ENCODE data around the gene OCIAD2. TPM values are rescaled to one million over a fixed set of nuclear protein-coding genes. Genes with fewer than 3 reads are reported as not detected.
A peak's percentile ranks its signal among the peaks of the same experiment; 100 is the strongest.

The OCIAD2 gene
- total RNA-seq, 1 donor = 7.6 TPM

DNA sequence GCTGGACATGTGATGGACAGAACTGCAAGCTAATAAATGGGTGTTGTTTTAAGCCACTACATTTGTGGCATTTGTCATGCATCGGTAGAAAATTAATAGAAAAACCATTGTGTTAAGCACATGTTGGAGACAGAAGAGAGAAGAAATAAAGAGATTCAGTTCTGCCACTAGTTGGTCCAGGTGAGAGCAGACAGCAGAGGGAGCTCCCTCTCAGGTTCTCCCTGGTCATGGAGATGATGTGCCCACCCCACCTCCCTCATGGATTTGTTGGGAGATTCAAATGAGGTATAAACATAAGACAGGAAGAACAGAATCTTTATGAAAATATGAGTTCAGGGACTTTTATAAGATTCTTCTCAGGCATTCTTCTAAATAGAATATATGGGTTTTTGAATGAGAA lies 36.8 kb upstream of the OCIAD2 start:
- Histone ChIP-seq H3K79me2 (ENCODE audit: insufficient read depth, low read length) (no peaks in the 10 kb centered on the region), H3K36me3 (ENCODE audit: insufficient read depth, low read length) (no peaks in the 10 kb centered on the region), H3K4me3 (ENCODE audit: insufficient read depth, low read length) (no peak overlapping the region), H3K9me3 (ENCODE audit: low read depth, low read length) (peaks cover 1% of the 10 kb centered on the region), H3K27me3 (ENCODE audit: insufficient read depth, low read length) (peaks cover 8% of the 10 kb centered on the region), H3K27ac (ENCODE audit: low read depth, low read length) (no peak overlapping the region), H3K4me2 (ENCODE audit: insufficient read depth, low read length) (no peak overlapping the region), H3K4me1 (ENCODE audit: insufficient read depth, low read length) (peaks cover 5% of the 10 kb centered on the region), H2AFZ (ENCODE audit: low read length) (no peak overlapping the region), H4K20me1 (ENCODE audit: insufficient read depth, low read length) (no peaks in the 10 kb centered on the region)
- no peak for DNase-seq (ENCODE audit: insufficient read length, low spot score, missing footprints)
- TF ChIP-seq, protein P1, sequence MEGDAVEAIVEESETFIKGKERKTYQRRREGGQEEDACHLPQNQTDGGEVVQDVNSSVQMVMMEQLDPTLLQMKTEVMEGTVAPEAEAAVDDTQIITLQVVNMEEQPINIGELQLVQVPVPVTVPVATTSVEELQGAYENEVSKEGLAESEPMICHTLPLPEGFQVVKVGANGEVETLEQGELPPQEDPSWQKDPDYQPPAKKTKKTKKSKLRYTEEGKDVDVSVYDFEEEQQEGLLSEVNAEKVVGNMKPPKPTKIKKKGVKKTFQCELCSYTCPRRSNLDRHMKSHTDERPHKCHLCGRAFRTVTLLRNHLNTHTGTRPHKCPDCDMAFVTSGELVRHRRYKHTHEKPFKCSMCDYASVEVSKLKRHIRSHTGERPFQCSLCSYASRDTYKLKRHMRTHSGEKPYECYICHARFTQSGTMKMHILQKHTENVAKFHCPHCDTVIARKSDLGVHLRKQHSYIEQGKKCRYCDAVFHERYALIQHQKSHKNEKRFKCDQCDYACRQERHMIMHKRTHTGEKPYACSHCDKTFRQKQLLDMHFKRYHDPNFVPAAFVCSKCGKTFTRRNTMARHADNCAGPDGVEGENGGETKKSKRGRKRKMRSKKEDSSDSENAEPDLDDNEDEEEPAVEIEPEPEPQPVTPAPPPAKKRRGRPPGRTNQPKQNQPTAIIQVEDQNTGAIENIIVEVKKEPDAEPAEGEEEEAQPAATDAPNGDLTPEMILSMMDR (IDR thresholded peaks at IDR 0.05; ENCODE audit: extremely low read depth, low read depth, low read length) = peak; percentile 15

DNA sequence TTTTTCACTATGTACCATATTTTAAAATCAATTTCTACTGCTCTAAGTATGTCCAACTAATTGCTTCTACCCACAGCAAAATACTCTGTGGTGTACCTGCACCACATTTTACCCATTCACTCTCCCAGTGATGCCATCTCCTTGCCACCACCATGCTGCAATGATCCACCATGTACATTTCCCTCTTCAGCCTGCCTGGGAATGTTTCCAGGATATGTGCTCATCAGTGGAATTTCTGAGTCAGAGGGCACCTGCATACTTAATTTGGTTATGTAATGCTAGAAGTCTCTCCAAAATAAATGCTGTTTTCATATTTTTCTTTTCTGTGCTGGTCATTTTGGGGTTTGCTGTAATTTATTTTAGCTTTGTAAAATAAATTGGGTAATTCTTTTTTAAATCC lies 33.2 kb upstream of the OCIAD2 start:
- Histone ChIP-seq H3K79me2 (ENCODE audit: insufficient read depth, low read length) (no peaks in the 10 kb centered on the region), H2AFZ (ENCODE audit: low read length) (no peak overlapping the region), H3K27ac (ENCODE audit: low read depth, low read length) (no peak overlapping the region), H3K36me3 (ENCODE audit: insufficient read depth, low read length) (no peaks in the 10 kb centered on the region), H3K9me3 (ENCODE audit: low read depth, low read length) (peaks cover 2% of the 10 kb centered on the region), H4K20me1 (ENCODE audit: insufficient read depth, low read length) (no peaks in the 10 kb centered on the region), H3K4me1 (ENCODE audit: insufficient read depth, low read length) (peaks cover 5% of the 10 kb centered on the region), H3K4me2 (ENCODE audit: insufficient read depth, low read length) (no peak overlapping the region), H3K27me3 (ENCODE audit: insufficient read depth, low read length) (peaks cover 8% of the 10 kb centered on the region), H3K4me3 (ENCODE audit: insufficient read depth, low read length) (no peak overlapping the region)
- peak; percentile 44 for DNase-seq (ENCODE audit: insufficient read length, low spot score, missing footprints)
- TF ChIP-seq, protein P1 (IDR thresholded peaks at IDR 0.05; ENCODE audit: extremely low read depth, low read depth, low read length) = no peak

DNA sequence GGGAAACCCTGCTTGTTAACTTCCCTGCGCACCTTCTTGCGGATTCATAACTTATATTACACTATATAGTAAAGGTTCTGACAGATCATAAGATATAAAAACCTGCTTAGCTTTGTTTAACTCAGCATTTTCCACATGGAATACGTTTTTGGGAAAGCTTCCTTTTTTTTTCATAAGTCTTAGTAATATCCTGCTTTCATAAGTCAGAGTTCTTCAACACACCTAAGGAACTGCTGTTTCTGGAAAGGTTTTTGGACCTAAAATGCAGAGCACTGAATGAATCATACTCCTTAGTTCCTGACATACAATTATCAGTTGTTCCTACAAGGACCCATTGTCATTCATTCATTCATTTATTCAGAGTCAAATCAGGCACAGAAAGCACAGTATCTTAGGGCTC lies 32.3 kb upstream of the OCIAD2 start:
- H3K36me3 ChIP-seq (ENCODE audit: insufficient read depth, low read length) = no peaks in the 10 kb centered on the region
- H4K20me1 ChIP-seq (ENCODE audit: insufficient read depth, low read length) = no peaks in the 10 kb centered on the region
- H3K27ac ChIP-seq (ENCODE audit: low read depth, low read length) = no peak overlapping the region
- TF ChIP-seq, protein P1 (IDR thresholded peaks at IDR 0.05; ENCODE audit: extremely low read depth, low read depth, low read length) = no peak
- H3K79me2 ChIP-seq (ENCODE audit: insufficient read depth, low read length) = no peaks in the 10 kb centered on the region
- H3K9me3 ChIP-seq (ENCODE audit: low read depth, low read length) = peaks cover 2% of the 10 kb centered on the region
- H3K4me2 ChIP-seq (ENCODE audit: insufficient read depth, low read length) = no peak overlapping the region
- H2AFZ ChIP-seq (ENCODE audit: low read length) = no peak overlapping the region
- H3K4me3 ChIP-seq (ENCODE audit: insufficient read depth, low read length) = no peak overlapping the region
- H3K27me3 ChIP-seq (ENCODE audit: insufficient read depth, low read length) = peaks cover 8% of the 10 kb centered on the region
- no peak for DNase-seq (ENCODE audit: insufficient read length, low spot score, missing footprints)
- H3K4me1 ChIP-seq (ENCODE audit: insufficient read depth, low read length) = peaks cover 5% of the 10 kb centered on the region

DNA sequence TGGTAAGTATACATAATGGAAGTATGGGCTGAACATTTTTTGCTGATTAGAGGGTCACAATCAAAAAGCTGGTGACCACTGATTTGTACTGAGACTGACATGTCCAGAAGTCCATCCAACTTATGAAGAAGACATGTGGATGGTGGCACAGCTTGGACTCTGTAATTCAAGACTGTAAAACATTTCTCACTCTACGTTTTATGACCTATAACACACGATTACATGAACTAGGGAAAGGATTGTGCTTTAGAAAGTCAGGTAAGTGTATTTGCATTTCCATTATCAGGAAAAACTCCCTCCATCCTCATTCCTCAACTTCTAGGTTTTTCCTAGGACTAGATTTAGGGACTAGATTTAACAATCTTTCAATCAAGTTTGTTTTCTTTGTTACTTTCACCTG lies 30.5 kb upstream of the OCIAD2 start:
- Histone ChIP-seq H3K79me2 (ENCODE audit: insufficient read depth, low read length) (no peaks in the 10 kb centered on the region), H3K36me3 (ENCODE audit: insufficient read depth, low read length) (no peaks in the 10 kb centered on the region), H3K27me3 (ENCODE audit: insufficient read depth, low read length) (peaks cover 4% of the 10 kb centered on the region), H3K4me2 (ENCODE audit: insufficient read depth, low read length) (no peak overlapping the region), H3K4me1 (ENCODE audit: insufficient read depth, low read length) (peaks cover 5% of the 10 kb centered on the region), H3K9me3 (ENCODE audit: low read depth, low read length) (peaks cover 2% of the 10 kb centered on the region), H3K27ac (ENCODE audit: low read depth, low read length) (no peak overlapping the region), H3K4me3 (ENCODE audit: insufficient read depth, low read length) (no peak overlapping the region), H2AFZ (ENCODE audit: low read length) (no peak overlapping the region), H4K20me1 (ENCODE audit: insufficient read depth, low read length) (no peaks in the 10 kb centered on the region)
- TF ChIP-seq, protein P1 (IDR thresholded peaks at IDR 0.05; ENCODE audit: extremely low read depth, low read depth, low read length) = no peak
- no peak for DNase-seq (ENCODE audit: insufficient read length, low spot score, missing footprints)
